ENCODE data around the gene CD8A.
"Not testable (repeated sequence)": the region's sequence is repeated elsewhere in the genome, so short reads cannot be mapped to it uniquely, and the experiment has no call there.

The CD8A gene

GRCh38 chr2:86750240-86750839, 40.4 kb downstream of the CD8A start:
- DNase-seq (ENCODE audit: low spot score in 2 of 2) (no peak), ATAC-seq (ENCODE audit: low read depth) (no peak)
- H3K9me3 Mint-ChIP-seq: peaks cover 8% of the 10 kb centered on the region
- no peak overlapping the region for H3K4me3 Mint-ChIP-seq
- peaks cover 15% of the 10 kb centered on the region for H3K4me1 Mint-ChIP-seq
- H3K27ac Mint-ChIP-seq: peak overlapping the region; percentile 32
- H3K36me3 Mint-ChIP-seq: peaks cover 27% of the 10 kb centered on the region
- no peaks in the 10 kb centered on the region for H3K27me3 Mint-ChIP-seq

- H3K4me1 Mint-ChIP-seq: peaks cover 17% of the 10 kb centered on the region
- peak overlapping the region; percentile 76 for H3K27ac Mint-ChIP-seq
- ATAC-seq (ENCODE audit: low read depth): peak; percentile 97
- DNase-seq (ENCODE audit: low spot score in 2 of 2): peak in 1 of 2 donors; percentile 7
- H3K36me3 Mint-ChIP-seq: peaks cover 33% of the 10 kb centered on the region
- no peaks in the 10 kb centered on the region for H3K27me3 Mint-ChIP-seq
- H3K4me3 Mint-ChIP-seq: no peak overlapping the region
- peaks cover 8% of the 10 kb centered on the region for H3K9me3 Mint-ChIP-seq
Observed at GRCh38 chr2:86747711-86748639, 42.7 kb downstream of the CD8A start.

- DNase-seq (ENCODE audit: low spot score in 2 of 2) (no peak), ATAC-seq (ENCODE audit: low read depth) (peak; percentile 29)
- H3K9me3 Mint-ChIP-seq: peaks cover 8% of the 10 kb centered on the region
- H3K27me3 Mint-ChIP-seq: no peaks in the 10 kb centered on the region
- H3K4me1 Mint-ChIP-seq: peaks cover 22% of the 10 kb centered on the region
- H3K4me3 Mint-ChIP-seq: no peak overlapping the region
- peak overlapping the region; percentile 76 for H3K27ac Mint-ChIP-seq
- H3K36me3 Mint-ChIP-seq: peaks cover 37% of the 10 kb centered on the region
Observed at GRCh38 chr2:86746939-86747338, 43.8 kb downstream of the CD8A start.

GRCh38 chr2:86744152-86744551, 46.6 kb downstream of the CD8A start:
- ATAC-seq (ENCODE audit: low read depth) (no peak), DNase-seq (ENCODE audit: low spot score in 2 of 2) (no peak)
- H3K36me3 Mint-ChIP-seq: peaks cover 14% of the 10 kb centered on the region
- H3K27me3 Mint-ChIP-seq: no peaks in the 10 kb centered on the region
- H3K27ac Mint-ChIP-seq: no peak overlapping the region
- H3K4me1 Mint-ChIP-seq: peaks cover 22% of the 10 kb centered on the region
- no peaks in the 10 kb centered on the region for H3K9me3 Mint-ChIP-seq
- no peak overlapping the region for H3K4me3 Mint-ChIP-seq

- Mint-ChIP-seq H3K4me1 (peaks cover 12% of the 10 kb centered on the region), H3K36me3 (peaks cover 12% of the 10 kb centered on the region)
- ATAC-seq (ENCODE audit: low read depth); H3K27me3 Mint-ChIP-seq; H3K9me3 Mint-ChIP-seq; DNase-seq (ENCODE audit: low spot score in 2 of 2); H3K4me3 Mint-ChIP-seq; H3K27ac Mint-ChIP-seq: not testable (repeated sequence)
Observed at GRCh38 chr2:86741889-86742498, 48.7 kb downstream of the CD8A start.

GRCh38 chr2:86739889-86740288, 50.8 kb downstream of the CD8A start:
- not testable (repeated sequence) for H3K36me3 Mint-ChIP-seq; H3K4me1 Mint-ChIP-seq; ATAC-seq (ENCODE audit: low read depth); H3K27me3 Mint-ChIP-seq; DNase-seq (ENCODE audit: low spot score in 2 of 2); H3K9me3 Mint-ChIP-seq; H3K27ac Mint-ChIP-seq; H3K4me3 Mint-ChIP-seq

GRCh38 chr2:86739485-86739884, 51.2 kb downstream of the CD8A start:
- not testable (repeated sequence) for H3K27me3 Mint-ChIP-seq; H3K4me3 Mint-ChIP-seq; H3K9me3 Mint-ChIP-seq; H3K36me3 Mint-ChIP-seq; ATAC-seq (ENCODE audit: low read depth); DNase-seq (ENCODE audit: low spot score in 2 of 2); H3K4me1 Mint-ChIP-seq; H3K27ac Mint-ChIP-seq

- not testable (repeated sequence) for H3K4me1 Mint-ChIP-seq; H3K27me3 Mint-ChIP-seq; H3K27ac Mint-ChIP-seq; H3K9me3 Mint-ChIP-seq; H3K4me3 Mint-ChIP-seq; DNase-seq (ENCODE audit: low spot score in 2 of 2); ATAC-seq (ENCODE audit: low read depth); H3K36me3 Mint-ChIP-seq
Observed at GRCh38 chr2:86734896-86735295, 55.8 kb downstream of the CD8A start.

Measured in memory B cell (primary cell).